Neural cell (in vitro differentiated cells): ENCODE measurements around the gene TMEM121. TPM values are rescaled to one million over a fixed set of nuclear protein-coding genes. Genes with fewer than 3 reads are reported as not detected.

ENCODE experiments used
- H2AFZ ChIP-seq: fragments of 200-600, 300-800 bp; sonication (generic), shearing (Covaris generic); 2 replicates; pipeline ENCODE4 v1.6.0; 2014; ENCODE audit warnings: low read depth, mild to moderate bottlenecking, antibody characterized with exemption, low read length, moderate library complexity
- H3F3A ChIP-seq: fragments of 200-600 bp; shearing (Covaris generic); 2 replicates; pipeline ENCODE4 v1.6.1; 2016; ENCODE audit warnings: mild to moderate bottlenecking, moderate library complexity, mixed read lengths, antibody characterized with exemption, low read length; ENCODE audit not compliant: insufficient read depth, poor library complexity, severe bottlenecking
- H3K27ac ChIP-seq: fragments of 200-600, 300-800 bp; sonication (generic), shearing (Covaris generic); 2 replicates; pipeline ENCODE4 v1.5.1; 2014; ENCODE audit warnings: mild to moderate bottlenecking, low read length, moderate library complexity
- H3K27me3 ChIP-seq: fragments of 300-800, 200-600 bp; sonication (generic), shearing (Covaris generic); 2 replicates; pipeline ENCODE4 v1.6.0; 2014; ENCODE audit warnings: mild to moderate bottlenecking, low read depth, low read length, moderate library complexity; ENCODE audit not compliant: insufficient read depth
- H3K36me3 ChIP-seq: fragments of 300-800, 200-600 bp; sonication (generic), shearing (Covaris generic); 2 replicates; pipeline ENCODE4 v1.5.1; 2014; ENCODE audit warnings: mild to moderate bottlenecking, antibody characterized with exemption, low read length, moderate library complexity; ENCODE audit not compliant: insufficient read depth
- H3K4me2 ChIP-seq: fragments of 300-800, 200-600 bp; sonication (generic), shearing (Covaris generic); 2 replicates; pipeline ENCODE4 v1.6.0; 2014; ENCODE audit warnings: mild to moderate bottlenecking, low read length
- H3K4me3 ChIP-seq: fragments of 300-800, 200-600 bp; sonication (generic), shearing (Covaris generic); 2 replicates; pipeline ENCODE4 v1.5.1; 2014; ENCODE audit warnings: mild to moderate bottlenecking, low read length, moderate library complexity
- H3K79me2 ChIP-seq: fragments of 200-600 bp; shearing (Covaris generic); replicated peaks from 2 replicates; pipeline ENCODE4 v1.6.0; 2014; ENCODE audit warnings: mild to moderate bottlenecking, low read length, moderate library complexity; ENCODE audit not compliant: insufficient read depth
- H3K9ac ChIP-seq: fragments of 300-800, 200-600 bp; sonication (generic), shearing (Covaris generic); 2 replicates; pipeline ENCODE4 v1.6.1; 2016; ENCODE audit warnings: mild to moderate bottlenecking, low read length, mixed read lengths
- H3K9me2 ChIP-seq: fragments of 200-600 bp; shearing (Covaris generic); 2 replicates; pipeline ENCODE4 v1.6.1; 2016; ENCODE audit warnings: mild to moderate bottlenecking, low read length, mixed read lengths; ENCODE audit not compliant: insufficient read depth
- H3K9me3 ChIP-seq: fragments of 200-600, 300-800 bp; sonication (generic), shearing (Covaris generic); 2 replicates; pipeline ENCODE4 v1.6.1; 2016; ENCODE audit warnings: mild to moderate bottlenecking, mixed run types, low read length, moderate library complexity, mixed read lengths
- H4K20me1 ChIP-seq: fragments of 200-600 bp; shearing (Covaris generic); 2 replicates; pipeline ENCODE4 v1.6.1; 2016; ENCODE audit warnings: mild to moderate bottlenecking, mixed run types; ENCODE audit not compliant: insufficient read depth
- EP300 ChIP-seq: fragments of 450-650 bp; conservative IDR thresholded peaks from 2 replicates; pipeline ENCODE4 v1.6.1; 2014; ENCODE audit warnings: antibody characterized with exemption, mild to moderate bottlenecking, moderate library complexity; ENCODE audit not compliant: poor library complexity, severe bottlenecking
- EZH2 ChIP-seq: fragments of 200-600, 300-800 bp; shearing (Covaris generic), sonication (generic); IDR thresholded peaks from 2 replicates; pipeline ENCODE4 v1.6.1; 2014; ENCODE audit warnings: antibody characterized with exemption, low read length, borderline replicate concordance, mild to moderate bottlenecking; ENCODE audit not compliant: insufficient read depth, poor library complexity, severe bottlenecking
- MXI1 ChIP-seq: fragments of 450-650 bp; conservative IDR thresholded peaks from 2 replicates; pipeline ENCODE4 v1.6.1; 2014; ENCODE audit warnings: antibody characterized with exemption, mild to moderate bottlenecking; ENCODE audit not compliant: poor library complexity, severe bottlenecking
- POLR2AphosphoS5 ChIP-seq: IDR thresholded peaks from 2 replicates; pipeline ENCODE4 v1.6.1; 2012
- RAD21 ChIP-seq: fragments of 450-650 bp; conservative IDR thresholded peaks from 2 replicates; pipeline ENCODE4 v1.6.1; 2014; ENCODE audit warnings: antibody characterized with exemption, mild to moderate bottlenecking, moderate library complexity
- SMC3 ChIP-seq: fragments of 450-650 bp; conservative IDR thresholded peaks from 2 replicates; pipeline ENCODE4 v1.6.1; 2014; ENCODE audit warnings: antibody characterized with exemption, mild to moderate bottlenecking, moderate library complexity; ENCODE audit not compliant: poor library complexity
- TAF1 ChIP-seq: IDR thresholded peaks from 2 replicates; pipeline ENCODE4 v1.6.1; 2012; ENCODE audit warnings: low read depth
- polyA plus RNA-seq: library from polyadenylated mRNA; depleted of rRNA; stranded (reverse); fragments of >200 nt; gene quantifications from 2 replicates; pipeline ENCODE4 v1.2.3, GENCODE V29; 2014
- TF ChIP-seq, protein P1 (sequence below): IDR thresholded peaks from 2 replicates; pipeline ENCODE4 v1.6.1; 2012; ENCODE audit warnings: borderline replicate concordance
- TF ChIP-seq, protein P2 (sequence below): fragments of 450-650 bp; IDR thresholded peaks from 2 replicates; pipeline ENCODE4 v1.5.1; 2014; ENCODE audit warnings: antibody characterized with exemption, mild to moderate bottlenecking, moderate library complexity; ENCODE audit not compliant: poor library complexity, severe bottlenecking

The TMEM121 gene
- polyA plus RNA-seq, 1 donor from 2014 or later: 19.5 TPM

DNA sequence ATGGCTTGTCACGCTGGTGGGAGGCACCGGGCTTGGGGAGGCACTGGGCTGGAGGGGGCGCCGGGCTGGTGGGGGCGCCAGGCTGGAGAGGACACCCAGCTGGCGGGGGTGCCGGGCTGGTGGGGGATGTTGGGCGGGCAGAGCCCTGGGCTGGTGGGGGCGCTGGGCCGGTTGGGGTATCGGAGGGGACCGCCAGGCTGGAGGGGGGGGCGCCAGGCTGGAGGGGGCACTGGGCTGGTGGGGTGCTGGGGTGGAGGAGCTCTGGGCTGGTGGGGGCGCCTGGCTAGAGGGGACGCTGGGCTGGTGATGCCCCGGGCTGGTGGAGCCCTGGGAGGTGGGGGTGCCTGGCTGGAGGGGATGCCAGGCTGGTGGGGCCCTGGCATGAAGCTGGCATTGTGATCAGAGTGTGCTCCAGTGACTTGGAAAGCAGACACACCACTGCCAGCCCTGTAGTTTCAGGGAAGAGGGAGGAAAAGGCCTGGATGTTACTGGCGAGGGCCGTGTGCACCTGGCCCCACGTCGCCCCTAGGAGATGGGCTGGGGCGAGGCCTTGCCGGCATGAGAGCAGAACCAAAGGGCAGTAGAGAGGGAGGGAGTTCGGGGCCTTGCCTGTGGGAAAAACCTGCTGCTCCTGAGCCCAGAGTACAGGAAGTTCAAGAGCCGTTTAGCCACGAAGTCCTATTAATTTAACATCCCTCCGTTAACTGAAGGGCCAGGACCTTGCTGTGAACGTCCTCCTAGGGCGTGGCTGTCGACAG is 22.3 kb upstream of the TMEM121 start:
- Histone ChIP-seq H3K27ac (no peak overlapping the region), H3K27me3 (no peaks in the 10 kb centered on the region), H3K4me3 (no peak overlapping the region), H3K9me3 (no peaks in the 10 kb centered on the region), H3K9me2 (no peaks in the 10 kb centered on the region), H3K36me3 (no peaks in the 10 kb centered on the region), H3K79me2 (no peaks in the 10 kb centered on the region), H4K20me1 (no peaks in the 10 kb centered on the region), H2AFZ (no peak overlapping the region), H3K4me2 (no peak overlapping the region), H3F3A (no peaks in the 10 kb centered on the region), H3K9ac (no peak overlapping the region)
- TF ChIP-seq POLR2AphosphoS5: no peak
- TF ChIP-seq, protein P1, sequence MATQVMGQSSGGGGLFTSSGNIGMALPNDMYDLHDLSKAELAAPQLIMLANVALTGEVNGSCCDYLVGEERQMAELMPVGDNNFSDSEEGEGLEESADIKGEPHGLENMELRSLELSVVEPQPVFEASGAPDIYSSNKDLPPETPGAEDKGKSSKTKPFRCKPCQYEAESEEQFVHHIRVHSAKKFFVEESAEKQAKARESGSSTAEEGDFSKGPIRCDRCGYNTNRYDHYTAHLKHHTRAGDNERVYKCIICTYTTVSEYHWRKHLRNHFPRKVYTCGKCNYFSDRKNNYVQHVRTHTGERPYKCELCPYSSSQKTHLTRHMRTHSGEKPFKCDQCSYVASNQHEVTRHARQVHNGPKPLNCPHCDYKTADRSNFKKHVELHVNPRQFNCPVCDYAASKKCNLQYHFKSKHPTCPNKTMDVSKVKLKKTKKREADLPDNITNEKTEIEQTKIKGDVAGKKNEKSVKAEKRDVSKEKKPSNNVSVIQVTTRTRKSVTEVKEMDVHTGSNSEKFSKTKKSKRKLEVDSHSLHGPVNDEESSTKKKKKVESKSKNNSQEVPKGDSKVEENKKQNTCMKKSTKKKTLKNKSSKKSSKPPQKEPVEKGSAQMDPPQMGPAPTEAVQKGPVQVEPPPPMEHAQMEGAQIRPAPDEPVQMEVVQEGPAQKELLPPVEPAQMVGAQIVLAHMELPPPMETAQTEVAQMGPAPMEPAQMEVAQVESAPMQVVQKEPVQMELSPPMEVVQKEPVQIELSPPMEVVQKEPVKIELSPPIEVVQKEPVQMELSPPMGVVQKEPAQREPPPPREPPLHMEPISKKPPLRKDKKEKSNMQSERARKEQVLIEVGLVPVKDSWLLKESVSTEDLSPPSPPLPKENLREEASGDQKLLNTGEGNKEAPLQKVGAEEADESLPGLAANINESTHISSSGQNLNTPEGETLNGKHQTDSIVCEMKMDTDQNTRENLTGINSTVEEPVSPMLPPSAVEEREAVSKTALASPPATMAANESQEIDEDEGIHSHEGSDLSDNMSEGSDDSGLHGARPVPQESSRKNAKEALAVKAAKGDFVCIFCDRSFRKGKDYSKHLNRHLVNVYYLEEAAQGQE: no peak
- no peak for TF ChIP-seq EZH2
- TF ChIP-seq RAD21: no peak
- no peak for TF ChIP-seq SMC3
- no peak for TF ChIP-seq MXI1
- no peak for TF ChIP-seq TAF1
- no peak for TF ChIP-seq EP300

DNA sequence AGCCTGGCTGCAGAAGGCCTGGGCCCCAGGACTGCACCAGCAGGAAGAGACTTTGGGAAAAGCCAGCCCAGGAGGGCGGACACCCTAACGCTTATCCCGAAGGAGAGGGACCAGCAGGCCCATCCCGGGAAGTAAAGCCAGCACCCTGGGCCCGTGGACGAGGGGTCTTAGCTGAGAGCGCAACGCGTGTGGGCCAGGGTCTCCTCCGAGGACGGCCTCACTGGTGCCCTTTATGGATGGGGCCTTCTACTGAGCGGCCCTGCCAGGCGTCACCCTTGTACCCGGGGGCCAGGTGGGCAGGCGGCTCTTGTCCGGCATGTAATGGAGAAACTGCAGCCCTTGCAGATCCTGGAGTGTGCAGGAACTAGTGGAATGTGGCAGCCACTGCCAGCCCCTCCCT is 21.3 kb upstream of the TMEM121 start:
- Histone ChIP-seq H3K79me2 (no peaks in the 10 kb centered on the region), H3K9me2 (no peaks in the 10 kb centered on the region), H3K27me3 (no peaks in the 10 kb centered on the region), H3K9me3 (no peaks in the 10 kb centered on the region), H3F3A (no peaks in the 10 kb centered on the region), H3K36me3 (no peaks in the 10 kb centered on the region), H3K9ac (no peak overlapping the region), H2AFZ (no peak overlapping the region), H3K4me2 (no peak overlapping the region), H3K4me3 (no peak overlapping the region), H3K27ac (no peak overlapping the region), H4K20me1 (no peaks in the 10 kb centered on the region)
- TF ChIP-seq, protein P2, sequence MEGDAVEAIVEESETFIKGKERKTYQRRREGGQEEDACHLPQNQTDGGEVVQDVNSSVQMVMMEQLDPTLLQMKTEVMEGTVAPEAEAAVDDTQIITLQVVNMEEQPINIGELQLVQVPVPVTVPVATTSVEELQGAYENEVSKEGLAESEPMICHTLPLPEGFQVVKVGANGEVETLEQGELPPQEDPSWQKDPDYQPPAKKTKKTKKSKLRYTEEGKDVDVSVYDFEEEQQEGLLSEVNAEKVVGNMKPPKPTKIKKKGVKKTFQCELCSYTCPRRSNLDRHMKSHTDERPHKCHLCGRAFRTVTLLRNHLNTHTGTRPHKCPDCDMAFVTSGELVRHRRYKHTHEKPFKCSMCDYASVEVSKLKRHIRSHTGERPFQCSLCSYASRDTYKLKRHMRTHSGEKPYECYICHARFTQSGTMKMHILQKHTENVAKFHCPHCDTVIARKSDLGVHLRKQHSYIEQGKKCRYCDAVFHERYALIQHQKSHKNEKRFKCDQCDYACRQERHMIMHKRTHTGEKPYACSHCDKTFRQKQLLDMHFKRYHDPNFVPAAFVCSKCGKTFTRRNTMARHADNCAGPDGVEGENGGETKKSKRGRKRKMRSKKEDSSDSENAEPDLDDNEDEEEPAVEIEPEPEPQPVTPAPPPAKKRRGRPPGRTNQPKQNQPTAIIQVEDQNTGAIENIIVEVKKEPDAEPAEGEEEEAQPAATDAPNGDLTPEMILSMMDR: no peak
- TF ChIP-seq SMC3: no peak
- no peak for TF ChIP-seq POLR2AphosphoS5
- TF ChIP-seq TAF1: no peak
- TF ChIP-seq EP300: no peak
- TF ChIP-seq RAD21: no peak
